HG03060 (cell line): ENCODE measurements around the gene VPS41.

Source experiments
- ATAC-seq: cut with Tn5 transposase; IDR thresholded peaks from one replicate; pipeline ENCODE4 v1.9.1; 2021; ENCODE audit warnings: low read depth, moderate number of reproducible peaks; ENCODE audit not compliant: unreplicated experiment

Gene VPS41

GRCh38 chr7:38907066-38907465 lies 1.9 kb downstream of the VPS41 start:
- no peak for ATAC-seq

- no peak for ATAC-seq
These were observed 3.8 kb downstream of the VPS41 start for GRCh38 chr7:38905056-38905759.

- ATAC-seq, result no peak
These were observed 5.9 kb downstream of the VPS41 start for GRCh38 chr7:38903057-38903456.

GRCh38 chr7:38902449-38902848 lies 6.5 kb downstream of the VPS41 start:
- no peak for ATAC-seq

- ATAC-seq, result no peak
These were observed 15.9 kb downstream of the VPS41 start for GRCh38 chr7:38893061-38893460.

GRCh38 chr7:38890597-38890996 lies 18.4 kb downstream of the VPS41 start:
- no peak for ATAC-seq

- no peak for ATAC-seq
These were observed 19.0 kb downstream of the VPS41 start for GRCh38 chr7:38889872-38890432.

- ATAC-seq, result no peak
These were observed 19.9 kb downstream of the VPS41 start for GRCh38 chr7:38889079-38889478.

GRCh38 chr7:38886265-38886664 lies 22.7 kb downstream of the VPS41 start:
- no peak for ATAC-seq

GRCh38 chr7:38883706-38884105 lies 25.3 kb downstream of the VPS41 start:
- ATAC-seq, result no peak

- no peak for ATAC-seq
These were observed 26.9 kb downstream of the VPS41 start for GRCh38 chr7:38881947-38882684.

GRCh38 chr7:38881015-38881414 lies 28.0 kb downstream of the VPS41 start:
- ATAC-seq, result no peak

GRCh38 chr7:38880454-38880853 lies 28.5 kb downstream of the VPS41 start:
- ATAC-seq, result no peak

GRCh38 chr7:38880035-38880434 lies 29.0 kb downstream of the VPS41 start:
- no peak for ATAC-seq

- ATAC-seq, result no peak
These were observed 30.1 kb downstream of the VPS41 start for GRCh38 chr7:38878694-38879457.

GRCh38 chr7:38873433-38873832 lies 35.6 kb downstream of the VPS41 start:
- ATAC-seq, result no peak

GRCh38 chr7:38872202-38872601 lies 36.8 kb downstream of the VPS41 start:
- no peak for ATAC-seq

GRCh38 chr7:38870147-38870546 lies 38.8 kb downstream of the VPS41 start:
- ATAC-seq, result no peak

- ATAC-seq, result no peak
These were observed 45.2 kb downstream of the VPS41 start for GRCh38 chr7:38863601-38864291.

- no peak for ATAC-seq
These were observed 46.3 kb downstream of the VPS41 start for GRCh38 chr7:38862666-38863065.
